Right forelimb (tissue), 1 donor: ENCODE data around the gene EVC.

Experiments used
- DNase-seq: peaks from one replicate; pipeline ENCODE4 v3.0.0-alpha.2; 2018

The EVC gene

DNA sequence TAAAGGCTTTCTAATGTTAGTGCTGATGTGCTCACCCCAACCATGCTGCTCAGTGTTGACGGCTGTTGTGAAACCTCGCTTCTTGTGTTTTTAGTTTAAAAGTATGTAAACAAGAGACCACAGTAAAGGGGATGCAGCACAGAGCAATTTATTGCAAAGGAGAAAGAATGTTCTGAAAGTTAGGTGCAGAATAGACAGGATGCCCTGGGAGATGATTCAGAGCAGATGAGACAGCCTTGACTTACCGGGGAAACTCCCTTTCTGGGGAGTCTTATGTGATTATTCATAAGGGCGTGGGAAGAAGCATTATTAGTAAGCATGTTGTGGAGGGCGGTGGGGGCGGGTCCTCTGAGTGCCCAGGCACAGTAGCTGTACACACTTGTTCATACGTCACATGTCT lies 47.7 kb downstream of the EVC start:
- DNase-seq, result no peak

DNA sequence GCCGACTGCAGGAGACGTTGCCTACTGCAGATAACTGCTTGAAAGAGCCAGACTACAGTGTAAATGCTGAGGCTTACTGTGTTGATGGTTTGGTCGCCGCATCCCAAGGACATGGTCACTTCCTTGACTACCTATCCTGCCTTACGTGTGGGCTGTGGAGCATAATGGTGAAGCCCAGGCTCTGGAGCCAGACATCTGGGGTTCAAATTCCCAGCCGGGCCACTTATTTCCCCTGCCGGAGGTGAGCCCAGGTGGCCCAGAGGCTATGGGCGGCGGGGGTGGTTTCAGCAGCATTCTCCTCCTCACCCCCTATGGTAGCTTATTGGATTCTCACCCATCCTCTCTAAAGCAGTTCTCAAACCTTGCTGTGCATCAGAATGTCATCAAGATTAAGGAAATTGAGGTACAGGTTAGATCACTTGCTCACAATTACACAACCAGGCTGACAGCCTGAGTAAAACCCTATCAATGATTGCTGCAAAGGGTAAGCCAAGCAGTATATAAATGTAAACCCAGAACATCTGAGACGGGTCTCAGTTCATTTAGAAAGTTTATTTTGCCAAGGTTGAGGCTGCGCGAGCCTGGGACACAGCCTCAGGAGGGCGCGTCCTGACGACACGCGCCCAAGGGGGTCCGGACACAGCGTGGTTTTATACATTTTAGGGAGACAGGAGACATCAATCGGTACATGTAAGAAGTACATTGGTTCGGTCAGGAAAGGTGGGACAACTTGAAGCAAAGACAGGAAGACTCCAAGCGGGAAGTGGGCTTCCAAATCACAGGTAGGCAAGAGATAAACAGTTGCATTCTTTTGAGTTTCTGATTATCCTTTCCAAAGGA lies 48.5 kb downstream of the EVC start:
- DNase-seq, result no peak

DNA sequence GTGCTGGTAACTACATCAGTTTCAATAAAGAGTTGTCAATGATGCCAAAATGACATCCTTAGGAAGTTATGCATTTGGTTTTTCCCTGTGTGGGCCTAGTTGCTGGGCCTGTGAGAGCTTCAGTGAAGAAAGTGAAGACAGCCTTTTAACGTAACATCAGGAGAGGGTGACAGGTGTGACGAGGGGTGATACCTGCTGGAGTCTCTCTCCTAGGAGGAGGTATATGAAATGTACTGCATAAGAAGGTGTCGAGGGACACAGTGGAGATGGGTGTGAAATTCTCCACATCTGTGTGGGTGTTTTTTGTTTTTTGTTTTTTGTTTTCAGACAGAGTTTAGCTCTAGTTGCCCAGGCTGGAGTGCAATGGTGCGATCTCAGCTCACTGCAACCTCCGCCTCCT lies 49.2 kb downstream of the EVC start:
- no peak for DNase-seq

DNA sequence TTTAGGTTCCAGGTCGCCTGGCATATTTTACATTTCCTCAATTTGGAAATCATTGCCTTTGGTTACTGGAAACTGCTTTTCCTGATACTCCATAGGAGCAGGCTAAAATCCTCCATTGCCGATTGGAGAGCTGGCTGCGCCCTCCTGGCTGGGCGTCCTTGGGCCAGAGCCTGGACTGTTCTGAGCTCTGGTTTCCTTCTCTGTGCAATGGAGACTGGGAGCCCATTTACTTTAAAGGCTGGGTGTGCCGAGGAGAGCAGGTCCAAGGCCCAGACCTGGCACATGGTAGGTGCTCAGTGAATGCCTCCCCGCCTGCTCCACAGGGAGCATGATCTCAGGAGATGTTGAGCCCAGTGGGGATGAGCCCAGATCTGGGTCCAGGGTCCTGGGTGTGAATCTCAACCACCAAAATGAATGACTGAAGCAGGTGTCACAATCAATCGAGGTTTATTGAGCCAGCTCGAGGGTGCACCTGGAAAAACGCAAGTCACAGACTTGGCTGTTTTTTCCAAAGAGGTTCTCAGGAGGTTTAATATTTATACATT lies 50.0 kb downstream of the EVC start:
- no peak for DNase-seq

DNA sequence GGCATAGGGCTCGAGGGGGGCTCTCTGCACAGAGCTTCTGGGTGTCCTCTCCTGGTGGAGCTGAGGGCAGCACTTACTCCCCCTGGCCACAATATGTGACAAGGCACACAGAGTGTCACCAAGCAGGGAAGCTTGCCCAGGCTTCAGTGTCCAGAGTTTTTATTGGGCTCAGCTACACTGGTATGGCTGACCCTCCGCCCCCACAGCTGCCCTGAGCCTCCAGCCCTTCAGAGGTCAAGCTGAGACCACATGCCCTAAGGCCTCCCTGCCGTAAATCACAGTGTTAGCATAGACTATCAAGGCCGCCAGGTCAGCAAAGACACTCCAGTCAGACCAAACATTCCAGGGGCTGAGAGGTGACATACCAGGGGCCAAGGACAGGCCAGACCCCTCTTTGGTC lies 59.0 kb downstream of the EVC start:
- DNase-seq, result no peak

DNA sequence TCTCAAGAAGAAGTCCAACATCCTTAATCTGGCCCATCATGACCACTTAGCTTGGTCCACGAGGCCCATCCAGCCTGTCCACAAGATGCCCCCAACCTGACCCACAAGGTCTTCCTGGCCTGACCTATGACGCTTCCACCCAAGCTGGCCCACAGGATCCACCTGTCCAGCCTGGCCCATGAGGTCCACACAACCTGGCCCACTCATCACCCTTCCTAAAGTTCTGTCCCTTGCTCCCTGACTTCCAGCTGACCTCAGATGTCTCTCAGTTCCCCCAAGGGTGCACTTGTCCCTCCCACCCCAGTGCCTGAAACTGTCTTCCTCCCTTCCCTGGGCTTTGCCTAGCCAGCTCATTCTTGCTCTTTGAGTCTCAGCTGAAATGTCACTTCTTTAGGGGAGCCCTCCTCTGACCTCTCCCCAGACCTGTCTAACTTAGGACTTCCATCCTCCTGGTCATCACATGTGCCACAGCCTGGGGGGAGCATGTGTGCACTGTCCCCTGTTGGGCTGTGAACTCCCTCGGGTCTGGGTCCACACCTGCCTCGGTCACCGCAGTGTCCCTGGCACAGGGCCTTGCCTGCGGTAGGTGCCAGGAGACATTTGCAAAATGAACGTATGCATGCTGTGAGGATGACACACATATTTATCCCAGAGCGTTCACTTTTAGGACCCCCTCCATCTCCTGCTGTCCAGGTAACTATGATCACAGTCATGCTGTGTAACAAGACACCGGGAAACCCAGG lies 61.7 kb downstream of the EVC start:
- DNase-seq, result no peak

DNA sequence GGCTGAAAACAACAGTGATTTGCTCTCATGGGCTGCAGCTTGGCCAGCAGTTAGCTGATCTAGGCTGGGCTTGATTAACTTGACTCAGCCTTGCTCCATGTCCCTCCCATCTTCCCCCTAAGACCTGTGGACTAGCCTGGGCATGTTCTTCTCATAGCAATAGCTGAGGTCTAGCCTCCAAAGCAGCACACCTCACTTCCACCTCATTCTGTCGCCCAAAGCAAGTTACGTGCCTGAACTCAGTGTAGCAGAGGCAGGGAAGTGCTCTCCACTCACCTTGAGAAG lies 62.2 kb downstream of the EVC start:
- DNase-seq, result no peak

DNA sequence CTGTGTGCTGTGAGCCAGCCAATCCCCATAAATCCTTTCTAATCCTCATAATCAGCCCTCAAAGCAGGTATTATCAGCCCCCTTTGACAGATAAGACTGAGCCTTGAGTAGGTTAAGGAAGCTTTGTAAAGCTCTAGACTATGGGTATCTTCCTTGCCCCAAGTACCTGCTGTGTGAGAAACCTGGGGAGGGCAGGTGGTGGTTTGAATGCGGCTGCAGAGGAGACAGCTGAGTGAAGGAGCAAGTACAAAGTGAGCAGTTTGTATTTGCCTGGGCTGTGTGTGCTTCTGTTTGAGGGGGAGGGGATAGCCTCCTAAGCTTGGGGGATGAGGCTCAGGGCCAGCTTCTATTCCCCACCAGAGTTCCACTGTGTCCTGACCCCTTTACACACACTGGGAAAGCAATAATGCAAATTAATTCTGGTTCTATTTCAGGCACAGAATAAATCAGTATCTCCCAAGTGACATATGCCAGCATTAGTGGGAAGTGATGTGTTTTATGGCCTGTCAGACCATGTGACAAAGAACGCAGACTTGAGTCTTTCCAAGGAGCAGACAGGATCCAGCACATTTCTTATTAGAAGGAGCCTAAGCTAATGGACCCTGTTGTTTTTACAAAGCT lies 63.5 kb downstream of the EVC start:
- DNase-seq, result no peak

DNA sequence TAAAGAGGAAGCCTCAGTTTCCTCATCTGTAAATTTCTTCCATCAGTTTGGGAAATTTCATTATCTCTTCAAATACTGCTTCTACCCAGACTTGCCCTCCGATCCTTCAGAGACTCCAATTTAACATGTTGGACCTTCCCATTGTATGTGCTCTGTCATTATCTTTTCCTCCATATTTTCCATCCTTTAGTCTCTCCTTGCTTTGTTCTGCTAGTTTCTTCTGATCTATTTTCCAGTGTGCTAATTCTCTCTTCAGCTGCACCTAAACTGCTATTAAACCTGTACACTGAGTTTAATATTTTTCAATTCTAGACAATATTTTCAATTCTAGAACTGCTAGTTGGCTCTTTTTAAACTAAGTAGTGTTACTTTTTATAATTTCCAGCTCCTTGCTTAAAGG lies 65.5 kb downstream of the EVC start:
- DNase-seq, result no peak

DNA sequence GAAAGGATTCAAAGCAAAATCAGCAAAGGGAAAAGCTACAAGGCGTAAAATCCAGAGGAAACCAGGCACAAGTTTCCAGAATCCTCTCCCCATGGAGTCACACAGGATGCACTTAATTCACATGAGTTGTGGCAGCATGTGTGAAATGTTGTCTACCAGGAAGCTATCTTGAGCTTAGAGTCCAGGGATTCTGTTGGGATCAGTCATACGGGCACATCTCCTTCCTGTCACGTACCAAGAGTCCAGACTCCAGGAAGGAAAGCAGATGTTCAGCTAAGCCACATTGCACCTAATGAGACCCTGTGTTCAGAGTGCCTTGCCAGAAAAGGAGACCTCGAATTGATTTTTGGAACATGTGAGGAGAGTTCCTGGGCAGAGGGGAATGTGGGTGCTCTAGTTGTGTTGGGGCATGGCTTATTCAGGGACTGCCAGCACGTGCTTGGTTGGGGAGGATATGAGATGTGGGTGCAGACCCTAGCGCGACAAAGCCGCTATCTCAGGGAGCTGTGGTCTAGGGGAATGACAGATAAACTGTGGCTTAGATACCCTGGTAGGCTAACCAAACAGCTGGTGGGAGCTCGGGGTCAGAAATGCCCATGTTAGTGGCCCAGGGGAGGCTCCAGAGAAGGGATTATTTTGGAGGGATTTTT lies 70.0 kb downstream of the EVC start:
- DNase-seq, result no peak

DNA sequence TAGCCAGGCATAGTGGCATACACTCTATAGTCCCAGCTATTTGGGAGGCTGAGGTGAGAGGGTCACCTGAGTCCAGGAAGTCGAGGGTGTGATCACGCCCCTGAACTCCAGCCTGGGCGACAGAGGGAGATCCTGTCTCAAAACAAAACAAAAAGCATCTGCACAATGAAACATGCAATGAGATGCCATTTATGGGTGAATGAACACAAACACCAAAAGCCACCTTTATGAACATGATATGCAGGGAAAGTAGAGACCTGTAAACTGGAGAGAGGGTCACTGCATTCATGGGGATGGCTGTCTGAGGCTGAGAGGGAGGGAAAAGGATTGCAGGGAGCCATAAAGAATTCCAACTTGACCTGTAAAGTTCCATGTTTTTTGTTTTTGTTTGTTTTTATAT lies 70.7 kb downstream of the EVC start:
- DNase-seq, result no peak

DNA sequence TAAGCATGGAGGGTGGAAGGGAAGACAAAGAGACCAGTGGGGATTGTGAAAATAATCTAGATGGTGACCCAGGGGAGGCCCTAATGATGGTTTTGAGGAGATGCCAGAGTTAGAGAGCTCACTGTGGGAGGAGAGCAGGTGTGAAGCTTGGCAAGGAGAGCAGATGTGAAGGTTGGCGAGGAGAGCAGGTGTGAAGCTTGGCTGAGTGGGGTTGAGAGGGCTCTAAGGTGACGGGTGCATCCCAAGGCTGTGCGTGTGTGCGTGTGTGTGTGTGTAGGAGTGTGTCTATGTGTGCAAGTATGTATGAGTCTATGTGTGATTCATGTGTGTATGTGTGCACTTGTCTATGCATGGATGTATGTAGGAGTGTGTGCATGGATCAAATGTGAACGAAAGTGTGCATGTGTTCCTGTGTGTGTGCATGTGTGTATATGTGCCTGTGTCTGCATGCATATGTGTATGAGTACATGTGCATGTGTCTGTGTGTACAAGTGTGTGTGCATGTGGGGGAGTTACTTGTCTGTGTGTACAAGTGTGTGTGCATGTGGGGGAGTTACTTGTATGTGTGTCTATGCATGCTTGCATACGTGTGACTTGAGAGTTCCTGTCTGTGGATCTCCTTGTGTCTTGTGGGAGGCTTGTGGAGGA lies 72.0 kb downstream of the EVC start:
- DNase-seq, result no peak

DNA sequence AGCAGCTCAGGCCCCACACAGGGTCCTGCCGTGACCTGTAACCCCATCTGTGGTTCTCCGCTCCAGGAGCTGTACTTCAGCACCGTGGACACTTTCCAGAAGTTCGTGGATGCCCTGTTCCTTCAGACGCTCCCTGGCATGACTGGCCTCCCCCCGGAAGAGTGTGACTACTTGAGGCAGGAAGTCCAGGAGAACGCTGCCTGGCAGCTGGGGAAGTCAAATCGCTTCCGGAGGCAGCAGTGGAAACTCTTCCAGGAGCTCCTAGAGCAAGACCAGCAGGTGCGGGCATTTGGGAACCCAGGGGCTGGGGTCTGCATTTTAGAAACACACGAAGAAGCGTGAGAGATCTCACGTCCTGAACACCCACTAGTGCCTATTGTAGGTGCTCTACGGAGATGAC lies 72.5 kb downstream of the EVC start:
- no peak for DNase-seq

DNA sequence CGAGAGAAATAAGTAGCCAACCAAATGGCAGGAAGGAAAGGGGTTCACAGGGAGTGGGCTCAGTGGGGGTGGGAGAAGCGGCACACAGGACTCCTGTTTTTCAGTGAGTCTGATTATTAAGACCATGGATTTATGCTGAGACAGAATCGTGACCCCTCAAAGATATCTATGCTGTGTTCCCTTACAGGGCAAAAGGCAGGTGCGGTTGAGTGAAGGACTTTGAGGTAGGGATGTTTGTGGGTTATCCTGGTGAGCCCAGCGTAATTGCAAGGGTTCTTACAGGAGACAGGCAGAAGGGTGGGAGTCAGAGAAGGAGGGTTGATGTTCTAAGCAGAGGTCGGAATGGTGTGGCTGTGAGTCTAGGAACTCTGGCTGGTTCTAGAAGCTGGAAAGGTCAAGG lies 73.0 kb downstream of the EVC start:
- DNase-seq, result no peak

DNA sequence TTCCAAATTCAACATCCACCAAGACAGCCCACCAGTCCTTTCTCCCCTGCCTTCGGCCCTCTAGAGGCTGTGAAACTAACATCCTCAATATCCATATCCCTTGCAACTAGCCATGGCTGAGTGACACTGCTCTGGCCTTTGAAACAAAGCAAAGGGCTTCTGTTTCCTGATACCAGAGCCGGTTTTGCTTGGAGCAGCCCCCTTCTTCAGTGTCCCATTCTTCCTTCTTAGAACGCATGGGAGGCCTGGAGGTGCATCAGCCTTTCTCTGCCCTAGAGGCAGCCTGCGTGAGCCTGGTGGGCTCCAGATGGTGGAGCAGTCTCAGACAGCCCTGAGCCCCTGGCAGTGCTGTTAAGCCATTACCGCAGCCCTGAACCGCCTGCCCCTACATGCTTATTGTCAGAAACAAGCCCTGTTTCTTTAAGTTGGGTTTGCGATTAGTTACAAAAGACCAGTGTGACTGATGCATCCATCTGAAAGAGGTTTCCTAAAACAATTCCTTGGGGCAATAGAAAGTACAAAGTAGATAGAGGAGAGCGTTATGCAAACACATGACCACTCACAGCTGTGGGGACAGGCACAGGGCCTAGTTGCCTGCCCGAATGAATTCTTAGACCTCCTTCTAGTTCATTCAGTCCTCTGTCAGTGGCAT lies 74.1 kb downstream of the EVC start:
- no peak for DNase-seq

DNA sequence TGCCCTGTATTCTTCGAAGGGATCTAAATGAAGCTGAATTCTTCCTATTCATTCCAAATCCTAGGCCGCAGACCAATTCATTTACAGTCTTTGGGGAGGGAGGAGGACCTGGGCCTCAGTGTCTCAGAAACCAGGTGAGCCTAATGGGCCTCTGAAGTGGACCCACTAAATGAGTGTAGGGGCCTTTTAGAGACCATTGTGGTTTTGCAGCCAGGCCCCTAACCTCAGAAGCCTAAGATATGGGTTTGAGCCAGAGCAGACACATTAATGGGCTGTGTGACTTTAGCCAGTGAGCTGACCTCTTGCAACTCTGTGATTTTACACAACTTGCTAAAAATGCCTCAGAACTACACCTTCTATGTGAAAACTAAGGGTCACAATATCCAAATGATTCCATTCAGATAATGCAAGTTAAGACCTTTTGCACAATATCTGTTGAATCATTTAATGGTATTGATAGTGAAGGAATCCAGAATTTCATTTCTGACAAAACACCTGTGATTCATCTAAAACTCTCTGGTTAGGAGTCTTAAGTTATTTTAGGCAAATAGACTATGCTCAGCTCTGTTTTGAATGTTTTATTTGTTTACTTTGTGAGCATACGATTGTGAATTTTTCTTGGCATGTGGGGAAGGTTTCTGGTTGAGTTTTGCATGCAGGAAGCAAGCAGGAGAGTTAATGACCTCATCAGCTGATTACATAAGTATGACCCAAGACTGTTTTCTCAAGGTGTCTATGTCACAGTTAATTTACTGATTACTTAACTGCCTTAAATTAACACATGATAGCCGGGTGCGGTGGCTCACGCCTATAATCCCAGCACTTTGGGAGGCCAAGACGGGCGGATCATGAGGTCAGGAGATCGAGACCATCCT lies 75.0 kb downstream of the EVC start:
- no peak for DNase-seq

DNA sequence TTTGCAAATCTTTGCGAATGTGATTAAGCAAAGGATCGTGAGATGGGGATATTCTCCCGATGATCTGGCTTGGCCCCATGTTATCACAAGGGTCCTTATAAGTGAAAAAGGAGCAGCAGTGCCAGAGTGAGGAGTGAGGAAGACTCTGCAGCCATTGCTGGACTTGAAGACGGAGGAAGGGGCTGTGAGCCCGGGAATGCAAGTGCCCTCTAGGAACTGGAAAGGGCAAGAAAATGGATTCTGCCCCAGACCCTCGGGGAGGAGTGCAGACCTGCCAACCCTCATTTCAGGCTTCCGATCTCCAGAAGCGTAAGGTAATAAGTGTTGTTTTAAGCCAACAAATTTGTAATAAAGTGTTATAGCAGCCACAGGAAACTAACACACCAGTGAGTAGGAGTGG lies 76.3 kb downstream of the EVC start:
- DNase-seq, result no peak

DNA sequence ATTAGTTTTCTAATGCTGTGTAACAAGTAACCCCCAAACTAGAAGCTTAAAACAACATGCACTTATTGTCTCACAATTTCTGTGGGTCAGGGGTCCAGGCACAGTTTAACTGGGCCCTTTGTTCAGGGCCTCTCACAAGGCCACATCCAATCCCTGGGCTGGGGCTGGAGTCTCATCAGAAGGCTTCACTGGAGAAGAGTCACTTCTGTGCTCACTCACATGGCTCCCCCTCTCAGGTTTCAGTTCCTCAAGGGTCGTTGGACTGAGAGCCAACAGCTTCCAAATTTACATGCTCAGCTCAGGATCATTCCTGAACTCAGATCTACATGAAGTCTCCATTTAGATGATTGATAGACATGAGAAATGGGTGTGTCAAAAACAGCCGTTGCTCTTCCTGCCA lies 77.1 kb downstream of the EVC start:
- DNase-seq, result no peak

DNA sequence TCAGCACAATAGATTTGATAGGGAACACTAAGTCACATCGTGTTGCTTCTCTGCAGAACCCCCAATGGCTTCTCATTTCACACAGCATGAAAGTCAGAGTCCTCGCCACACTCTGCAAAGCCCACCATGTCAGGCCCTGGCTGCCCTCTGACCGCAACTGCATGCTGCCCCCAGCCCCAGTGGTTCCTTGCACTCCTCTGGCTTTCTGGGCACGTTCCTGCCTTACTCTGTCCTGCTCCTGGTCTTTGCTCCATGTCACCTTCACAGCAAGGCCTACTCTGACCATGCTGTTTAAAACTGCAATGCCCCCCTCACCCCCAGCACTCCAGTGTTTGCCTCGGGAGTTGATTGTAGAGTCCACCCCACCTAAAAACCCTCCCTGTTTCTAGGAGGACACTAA lies 78.1 kb downstream of the EVC start:
- no peak for DNase-seq

DNA sequence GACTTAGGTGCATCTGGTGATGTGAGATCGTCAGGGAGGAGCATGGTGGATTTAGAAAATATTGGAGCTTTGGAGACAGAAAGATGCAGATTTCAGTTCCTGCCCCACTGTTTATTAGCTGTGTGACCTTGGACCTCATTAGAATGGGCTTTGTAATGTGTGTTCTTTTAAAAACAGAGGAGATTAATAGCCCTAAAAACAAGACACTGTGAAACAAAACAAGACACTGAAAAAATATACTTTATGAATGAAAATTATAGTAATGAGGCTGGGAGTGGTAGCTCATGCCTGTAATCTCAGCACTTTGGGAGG lies 79.5 kb downstream of the EVC start:
- DNase-seq, result no peak

DNA sequence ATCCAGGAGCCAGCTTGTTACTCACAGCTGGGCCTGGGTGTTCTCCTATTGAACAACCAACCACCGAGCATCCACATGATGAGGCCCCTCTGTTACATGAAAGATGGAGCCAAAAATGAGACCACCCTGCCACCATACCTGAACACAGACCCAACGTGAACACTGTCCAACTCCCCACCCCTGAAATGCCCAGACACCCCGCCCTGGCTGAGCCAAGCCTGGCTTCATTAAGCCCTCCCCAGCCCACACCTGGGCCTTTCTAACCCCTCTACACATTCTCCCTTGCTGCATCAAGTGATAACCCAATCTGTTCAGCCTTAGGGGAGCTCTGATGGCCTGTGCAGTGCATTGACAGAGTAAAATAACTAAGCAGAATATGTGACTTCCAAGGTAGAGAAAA lies 80.7 kb downstream of the EVC start:
- no peak for DNase-seq

DNA sequence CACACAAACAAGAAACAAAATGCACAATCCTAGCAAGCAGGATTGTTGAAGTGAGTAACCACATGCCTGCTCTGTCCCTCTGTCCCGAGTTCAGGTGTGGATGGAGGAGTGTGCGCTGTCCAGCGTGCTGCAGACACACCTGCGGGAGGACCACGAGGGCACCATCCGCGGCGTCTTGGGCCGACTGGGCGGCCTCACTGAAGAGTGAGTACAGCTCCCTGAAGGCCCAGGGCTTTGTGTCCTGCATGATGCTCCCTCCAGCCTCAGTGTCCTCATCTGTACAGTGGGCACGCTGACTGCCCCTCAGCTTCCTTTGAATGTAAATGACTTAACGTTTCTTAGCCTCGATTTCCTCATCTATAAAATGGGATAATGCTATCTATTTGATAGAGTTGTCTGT lies 82.5 kb downstream of the EVC start:
- no peak for DNase-seq
